SK-N-SH (cell line): Measurements from ENCODE around the gene MAK.

Experiments used
- CHD2 ChIP-seq: fragments of 150-350 bp; IDR thresholded peaks from 2 replicates; pipeline ENCODE4 v1.6.1; 2018; ENCODE audit warnings: low read length; ENCODE audit not compliant: partially characterized antibody
- NFIC ChIP-seq: IDR thresholded peaks from 2 replicates; pipeline ENCODE4 v1.4.0; 2012; ENCODE audit warnings: borderline replicate concordance
- POLR2AphosphoS5 ChIP-seq: IDR thresholded peaks from 2 replicates; pipeline ENCODE4 v1.6.1; 2012; ENCODE audit warnings: low read depth, low read length
- SIN3A ChIP-seq: IDR thresholded peaks from 2 replicates; pipeline ENCODE4 v1.6.1; 2012; ENCODE audit warnings: low read depth, mild to moderate bottlenecking, low read length, moderate library complexity, borderline replicate concordance
- TAF1 ChIP-seq: IDR thresholded peaks from 2 replicates; pipeline ENCODE4 v1.6.1; 2012; ENCODE audit warnings: low read depth, mild to moderate bottlenecking, low read length, moderate library complexity, borderline replicate concordance
- TF ChIP-seq, protein P1 (sequence below): fragments of 200-600 bp; sonication (generic); IDR thresholded peaks from 2 replicates; pipeline ENCODE4 v1.6.1; 2017; ENCODE audit warnings: antibody characterized with exemption, mild to moderate bottlenecking, moderate library complexity
- TF ChIP-seq, protein P2 (sequence below): fragments of 150-350 bp; IDR thresholded peaks from 2 replicates; pipeline ENCODE4 v1.6.1; 2017; ENCODE audit warnings: antibody characterized with exemption, low read length, low read depth, borderline replicate concordance

DNA sequence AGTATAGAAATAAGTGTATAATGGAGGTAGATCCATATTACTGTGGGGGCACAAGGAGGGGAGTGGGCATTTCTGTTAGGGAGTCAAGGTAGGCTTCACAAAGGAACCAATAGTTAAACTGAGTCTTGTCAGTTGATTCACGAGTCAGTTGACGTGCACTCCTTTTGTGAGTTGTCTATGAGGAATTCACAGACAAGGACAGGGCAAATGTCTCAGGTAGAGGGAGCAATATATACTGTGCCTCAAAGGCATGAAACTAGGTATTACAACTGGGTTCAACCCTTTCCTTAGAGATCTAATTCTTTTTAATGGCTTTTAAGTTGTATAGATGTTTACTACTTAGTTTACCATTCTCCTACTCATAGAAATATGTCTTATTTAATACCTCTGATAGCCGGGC is 104.5 kb downstream of the MAK start:
- TF ChIP-seq TAF1 = no peak
- TF ChIP-seq, protein P1, sequence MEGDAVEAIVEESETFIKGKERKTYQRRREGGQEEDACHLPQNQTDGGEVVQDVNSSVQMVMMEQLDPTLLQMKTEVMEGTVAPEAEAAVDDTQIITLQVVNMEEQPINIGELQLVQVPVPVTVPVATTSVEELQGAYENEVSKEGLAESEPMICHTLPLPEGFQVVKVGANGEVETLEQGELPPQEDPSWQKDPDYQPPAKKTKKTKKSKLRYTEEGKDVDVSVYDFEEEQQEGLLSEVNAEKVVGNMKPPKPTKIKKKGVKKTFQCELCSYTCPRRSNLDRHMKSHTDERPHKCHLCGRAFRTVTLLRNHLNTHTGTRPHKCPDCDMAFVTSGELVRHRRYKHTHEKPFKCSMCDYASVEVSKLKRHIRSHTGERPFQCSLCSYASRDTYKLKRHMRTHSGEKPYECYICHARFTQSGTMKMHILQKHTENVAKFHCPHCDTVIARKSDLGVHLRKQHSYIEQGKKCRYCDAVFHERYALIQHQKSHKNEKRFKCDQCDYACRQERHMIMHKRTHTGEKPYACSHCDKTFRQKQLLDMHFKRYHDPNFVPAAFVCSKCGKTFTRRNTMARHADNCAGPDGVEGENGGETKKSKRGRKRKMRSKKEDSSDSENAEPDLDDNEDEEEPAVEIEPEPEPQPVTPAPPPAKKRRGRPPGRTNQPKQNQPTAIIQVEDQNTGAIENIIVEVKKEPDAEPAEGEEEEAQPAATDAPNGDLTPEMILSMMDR = no peak
- TF ChIP-seq CHD2 = no peak
- TF ChIP-seq NFIC = no peak
- no peak for TF ChIP-seq SIN3A
- no peak for TF ChIP-seq POLR2AphosphoS5
- TF ChIP-seq, protein P2, sequence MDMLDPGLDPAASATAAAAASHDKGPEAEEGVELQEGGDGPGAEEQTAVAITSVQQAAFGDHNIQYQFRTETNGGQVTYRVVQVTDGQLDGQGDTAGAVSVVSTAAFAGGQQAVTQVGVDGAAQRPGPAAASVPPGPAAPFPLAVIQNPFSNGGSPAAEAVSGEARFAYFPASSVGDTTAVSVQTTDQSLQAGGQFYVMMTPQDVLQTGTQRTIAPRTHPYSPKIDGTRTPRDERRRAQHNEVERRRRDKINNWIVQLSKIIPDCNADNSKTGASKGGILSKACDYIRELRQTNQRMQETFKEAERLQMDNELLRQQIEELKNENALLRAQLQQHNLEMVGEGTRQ = no peak
